ENCODE results near the gene PPP1R1B.

PPP1R1B gene

GRCh38 chr17:39669897-39670735 lies 43.4 kb downstream of the PPP1R1B start:
- Histone ChIP-seq H3K9me3 (ENCODE audit: insufficient read depth, low read depth, low read length) (no peaks in the 10 kb centered on the region), H3K9ac (ENCODE audit: low read depth, low read length) (no peak overlapping the region), H3K27me3 (ENCODE audit: insufficient read depth, low read length) (peaks cover 56% of the 10 kb centered on the region), H3K27ac (ENCODE audit: low read length) (no peak overlapping the region), H3K4me3 (ENCODE audit: low read length) (no peak overlapping the region), H3K4me1 (ENCODE audit: insufficient read depth, low read length) (peaks cover 13% of the 10 kb centered on the region; the same call in 1 of the 2 replicates), H3K36me3 (ENCODE audit: insufficient read depth, low read depth, low read length) (no peaks in the 10 kb centered on the region)

GRCh38 chr17:39670746-39671145 lies 44.0 kb downstream of the PPP1R1B start:
- H3K4me3 ChIP-seq (ENCODE audit: low read length) = no peak overlapping the region
- peaks cover 9% of the 10 kb centered on the region; the same call in 1 of the 2 replicates for H3K4me1 ChIP-seq (ENCODE audit: insufficient read depth, low read length)
- no peaks in the 10 kb centered on the region for H3K9me3 ChIP-seq (ENCODE audit: insufficient read depth, low read depth, low read length)
- no peak overlapping the region for H3K9ac ChIP-seq (ENCODE audit: low read depth, low read length)
- no peak overlapping the region for H3K27ac ChIP-seq (ENCODE audit: low read length)
- no peaks in the 10 kb centered on the region for H3K36me3 ChIP-seq (ENCODE audit: insufficient read depth, low read depth, low read length)
- H3K27me3 ChIP-seq (ENCODE audit: insufficient read depth, low read length) = peaks cover 53% of the 10 kb centered on the region

- Histone ChIP-seq H3K4me3 (ENCODE audit: low read length) (no peak overlapping the region), H3K27ac (ENCODE audit: low read length) (no peak overlapping the region), H3K9me3 (ENCODE audit: insufficient read depth, low read depth, low read length) (no peaks in the 10 kb centered on the region), H3K27me3 (ENCODE audit: insufficient read depth, low read length) (peaks cover 41% of the 10 kb centered on the region), H3K4me1 (ENCODE audit: insufficient read depth, low read length) (peaks cover 5% of the 10 kb centered on the region; the same call in 1 of the 2 replicates), H3K9ac (ENCODE audit: low read depth, low read length) (no peak overlapping the region), H3K36me3 (ENCODE audit: insufficient read depth, low read depth, low read length) (peaks cover 9% of the 10 kb centered on the region; the same call in 1 of the 2 replicates)
These were observed 45.1 kb downstream of the PPP1R1B start for GRCh38 chr17:39671651-39672521.

GRCh38 chr17:39672522-39673334 lies 46.0 kb downstream of the PPP1R1B start:
- H3K27me3 ChIP-seq (ENCODE audit: insufficient read depth, low read length) = peaks cover 33% of the 10 kb centered on the region
- no peak overlapping the region for H3K9ac ChIP-seq (ENCODE audit: low read depth, low read length)
- peaks cover 14% of the 10 kb centered on the region; the same call in 1 of the 2 replicates for H3K36me3 ChIP-seq (ENCODE audit: insufficient read depth, low read depth, low read length)
- no peak overlapping the region for H3K27ac ChIP-seq (ENCODE audit: low read length)
- H3K4me1 ChIP-seq (ENCODE audit: insufficient read depth, low read length) = peaks cover 5% of the 10 kb centered on the region; the same call in 1 of the 2 replicates
- no peaks in the 10 kb centered on the region for H3K9me3 ChIP-seq (ENCODE audit: insufficient read depth, low read depth, low read length)
- H3K4me3 ChIP-seq (ENCODE audit: low read length) = no peak overlapping the region

GRCh38 chr17:39673335-39674081 lies 46.8 kb downstream of the PPP1R1B start:
- Histone ChIP-seq H3K9me3 (ENCODE audit: insufficient read depth, low read depth, low read length) (no peaks in the 10 kb centered on the region), H3K4me3 (ENCODE audit: low read length) (no peak overlapping the region), H3K9ac (ENCODE audit: low read depth, low read length) (no peak overlapping the region), H3K36me3 (ENCODE audit: insufficient read depth, low read depth, low read length) (peaks cover 16% of the 10 kb centered on the region; the same call in 1 of the 2 replicates), H3K4me1 (ENCODE audit: insufficient read depth, low read length) (peaks cover 5% of the 10 kb centered on the region; the same call in 1 of the 2 replicates), H3K27me3 (ENCODE audit: insufficient read depth, low read length) (peaks cover 25% of the 10 kb centered on the region), H3K27ac (ENCODE audit: low read length) (no peak overlapping the region)

- Histone ChIP-seq H3K4me3 (ENCODE audit: low read length) (no peak overlapping the region), H3K27me3 (ENCODE audit: insufficient read depth, low read length) (peaks cover 19% of the 10 kb centered on the region), H3K9ac (ENCODE audit: low read depth, low read length) (no peak overlapping the region), H3K27ac (ENCODE audit: low read length) (no peak overlapping the region), H3K36me3 (ENCODE audit: insufficient read depth, low read depth, low read length) (peaks cover 16% of the 10 kb centered on the region; the same call in 1 of the 2 replicates), H3K9me3 (ENCODE audit: insufficient read depth, low read depth, low read length) (no peaks in the 10 kb centered on the region), H3K4me1 (ENCODE audit: insufficient read depth, low read length) (peaks cover 2% of the 10 kb centered on the region; the same call in 1 of the 2 replicates)
These were observed 47.4 kb downstream of the PPP1R1B start for GRCh38 chr17:39674179-39674578.

GRCh38 chr17:39674702-39675389 lies 48.1 kb downstream of the PPP1R1B start:
- H3K27me3 ChIP-seq (ENCODE audit: insufficient read depth, low read length) = peaks cover 12% of the 10 kb centered on the region
- H3K4me3 ChIP-seq (ENCODE audit: low read length) = no peak overlapping the region
- H3K9ac ChIP-seq (ENCODE audit: low read depth, low read length) = no peak overlapping the region
- peaks cover 21% of the 10 kb centered on the region; the same call in 1 of the 2 replicates for H3K36me3 ChIP-seq (ENCODE audit: insufficient read depth, low read depth, low read length)
- no peak overlapping the region for H3K27ac ChIP-seq (ENCODE audit: low read length)
- peaks cover 2% of the 10 kb centered on the region; the same call in 1 of the 2 replicates for H3K4me1 ChIP-seq (ENCODE audit: insufficient read depth, low read length)
- no peaks in the 10 kb centered on the region for H3K9me3 ChIP-seq (ENCODE audit: insufficient read depth, low read depth, low read length)

- H3K27me3 ChIP-seq (ENCODE audit: insufficient read depth, low read length) = peaks cover 6% of the 10 kb centered on the region
- no peak overlapping the region for H3K4me3 ChIP-seq (ENCODE audit: low read length)
- no peaks in the 10 kb centered on the region for H3K9me3 ChIP-seq (ENCODE audit: insufficient read depth, low read depth, low read length)
- H3K27ac ChIP-seq (ENCODE audit: low read length) = no peak overlapping the region
- peaks cover 2% of the 10 kb centered on the region; the same call in 1 of the 2 replicates for H3K4me1 ChIP-seq (ENCODE audit: insufficient read depth, low read length)
- no peak overlapping the region for H3K9ac ChIP-seq (ENCODE audit: low read depth, low read length)
- H3K36me3 ChIP-seq (ENCODE audit: insufficient read depth, low read depth, low read length) = peaks cover 24% of the 10 kb centered on the region
These were observed 48.8 kb downstream of the PPP1R1B start for GRCh38 chr17:39675390-39676082.

- Histone ChIP-seq H3K27me3 (ENCODE audit: insufficient read depth, low read length) (no peaks in the 10 kb centered on the region; the same call in 1 of the 2 replicates), H3K4me3 (ENCODE audit: low read length) (no peak overlapping the region), H3K9me3 (ENCODE audit: insufficient read depth, low read depth, low read length) (no peaks in the 10 kb centered on the region), H3K4me1 (ENCODE audit: insufficient read depth, low read length) (peaks cover 2% of the 10 kb centered on the region; the same call in 1 of the 2 replicates), H3K36me3 (ENCODE audit: insufficient read depth, low read depth, low read length) (peaks cover 30% of the 10 kb centered on the region), H3K27ac (ENCODE audit: low read length) (no peak overlapping the region), H3K9ac (ENCODE audit: low read depth, low read length) (no peak overlapping the region)
These were observed 49.6 kb downstream of the PPP1R1B start for GRCh38 chr17:39676198-39676819.

Data from iPS-20b (cell line).